GM21381 (cell line): ENCODE measurements around the gene ATP2A3.

Experiments used
- ATAC-seq: cut with Tn5 transposase; IDR thresholded peaks from one replicate; pipeline ENCODE4 v1.9.1; 2021; ENCODE audit warnings: mild to moderate bottlenecking, moderate library complexity; ENCODE audit not compliant: unreplicated experiment

The ATP2A3 gene

GRCh38 chr17:3875317-3875716 is 88.9 kb downstream of the ATP2A3 start:
- no peak for ATAC-seq
